Fibroblast of pulmonary artery (primary cell): ENCODE results near the gene KRTAP12-2.

Source experiments
- DNase-seq: peaks from one replicate; pipeline ENCODE4 v3.0.0-alpha.2; 2010; ENCODE audit warnings: low read depth
- H3K4me3 ChIP-seq: replicated peaks from 2 replicates; pipeline ENCODE4 v1.5.1; 2011; ENCODE audit warnings: low read depth, mild to moderate bottlenecking, control low read depth, low read length, moderate library complexity
- CTCF ChIP-seq: IDR thresholded peaks from 2 replicates; pipeline ENCODE4 v1.5.1; 2011; ENCODE audit warnings: mild to moderate bottlenecking, control low read depth, low read length, inconsistent platforms; ENCODE audit errors: missing control alignments

The KRTAP12-2 gene

DNA sequence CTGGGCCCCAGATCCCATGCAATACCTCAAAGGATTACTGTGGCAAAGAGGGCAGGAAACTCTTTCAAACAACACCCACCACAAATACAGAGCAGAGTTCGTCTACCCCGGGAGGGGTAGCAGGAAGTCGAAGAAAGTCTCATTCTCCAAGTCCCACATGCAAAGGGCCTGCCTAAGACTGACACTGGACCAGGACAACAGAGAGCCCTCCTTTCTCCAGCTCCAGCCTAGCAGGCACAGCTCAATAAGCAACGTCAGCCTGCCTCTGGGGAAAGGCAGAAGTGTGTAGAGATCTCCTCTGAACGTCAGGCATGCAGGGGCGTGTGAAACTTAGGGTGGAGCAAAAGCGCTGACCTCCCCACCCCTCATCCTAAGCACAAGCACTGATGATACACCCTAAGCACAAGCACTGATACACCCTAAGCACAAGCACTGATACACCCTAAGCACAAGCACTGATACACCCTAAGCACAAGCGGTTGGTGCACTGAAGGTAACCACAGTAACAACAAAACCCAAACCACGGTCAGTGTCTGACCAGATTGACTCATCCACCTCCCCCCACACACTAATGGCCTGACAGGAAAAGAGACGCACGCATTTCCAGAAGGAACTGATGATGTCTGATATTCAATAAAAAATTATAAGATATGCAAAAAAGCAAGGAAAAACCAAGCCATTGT lies 7.7 kb downstream of the KRTAP12-2 start:
- no peak overlapping the region for H3K4me3 ChIP-seq
- no peak for TF ChIP-seq CTCF
- DNase-seq: no peak

DNA sequence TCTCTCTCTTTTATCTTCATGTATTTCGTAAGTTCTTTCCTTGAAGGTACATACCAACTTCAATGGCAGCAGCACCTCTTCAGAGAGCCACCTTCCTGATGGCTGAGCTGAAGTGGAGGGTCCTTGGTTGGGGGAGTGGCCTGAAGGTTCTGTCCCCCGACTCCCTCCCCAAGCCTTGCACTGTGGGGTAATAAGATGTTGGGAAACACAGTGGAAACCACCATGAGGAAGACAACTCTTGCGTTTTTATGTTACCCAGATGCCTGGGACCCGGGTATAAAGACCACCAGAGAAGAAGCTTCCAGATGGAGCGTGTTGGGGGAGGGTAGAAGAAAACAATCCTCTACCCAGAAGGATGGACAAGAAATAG lies 8.2 kb downstream of the KRTAP12-2 start:
- no peak for TF ChIP-seq CTCF
- no peak overlapping the region for H3K4me3 ChIP-seq
- DNase-seq: no peak

- no peak for TF ChIP-seq CTCF
- no peak for DNase-seq
- H3K4me3 ChIP-seq: no peak within 1 kb of the TSS
Measured at GRCh38 chr21:44657635-44658540, 8.8 kb downstream of the KRTAP12-2 start, which contains the start of gene KRTAP12-3. Gene KRTAP12-3 (plus strand): TSS chr21:44657932. CDS start chr21:44657980, 48 bp downstream.

DNA sequence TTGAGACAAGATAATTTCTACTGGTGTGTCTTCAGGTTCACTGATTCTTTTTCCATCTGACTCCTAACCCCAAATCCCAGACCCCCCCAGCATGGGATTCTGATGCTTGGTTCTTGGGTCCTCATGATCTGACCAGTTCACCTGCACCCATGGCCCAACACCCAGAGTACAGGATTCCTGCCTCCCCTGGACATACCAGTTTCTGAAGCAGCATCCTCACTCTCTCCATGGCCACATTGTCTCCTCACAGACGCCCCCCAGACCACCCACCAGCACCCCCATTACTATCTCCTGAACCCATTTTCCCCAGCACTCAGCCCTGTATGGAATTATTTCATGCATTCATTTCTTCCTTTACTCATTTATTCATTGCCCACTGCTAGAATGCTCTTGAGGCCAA lies 9.9 kb downstream of the KRTAP12-2 start:
- DNase-seq: no peak
- TF ChIP-seq CTCF: no peak
- no peak overlapping the region for H3K4me3 ChIP-seq

DNA sequence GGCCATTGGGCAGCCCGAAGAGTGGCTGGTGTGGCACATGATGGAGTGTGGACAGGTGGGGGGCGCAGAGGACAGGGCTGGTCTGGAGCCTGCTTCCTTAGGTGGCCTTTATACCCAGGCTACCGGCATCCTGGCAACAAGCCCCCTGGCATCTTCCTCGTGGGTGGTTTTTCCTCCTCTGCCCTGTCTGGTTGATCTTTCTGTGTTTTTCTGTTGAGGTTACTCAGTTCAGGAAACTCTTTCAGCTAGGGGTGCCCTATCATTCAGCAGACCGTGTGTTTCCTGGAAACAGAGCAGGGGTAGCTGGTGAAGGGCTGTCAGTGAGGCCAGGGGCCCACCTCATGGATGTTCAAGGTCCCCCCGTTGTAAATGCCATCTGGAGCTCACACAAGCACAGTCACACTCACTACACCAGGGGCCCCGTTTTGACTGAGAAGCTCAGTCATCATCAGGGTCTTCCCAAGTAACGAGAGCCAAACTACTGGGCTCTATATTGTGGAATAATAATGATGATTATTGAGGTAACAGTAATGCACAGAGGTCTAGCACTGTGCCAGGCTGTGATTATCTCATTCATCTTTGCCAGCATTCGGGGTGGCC lies 12.1 kb downstream of the KRTAP12-2 start, which contains the start of gene KRTAP12-4:
Gene KRTAP12-4, minus strand, starts transcription at position 84 of the 600 bp plus-strand sequence. Its CDS starts 45 bp downstream, at position 39.
- no peak for DNase-seq
- no peak for TF ChIP-seq CTCF
- H3K4me3 ChIP-seq: no peak within 1 kb of the TSS

DNA sequence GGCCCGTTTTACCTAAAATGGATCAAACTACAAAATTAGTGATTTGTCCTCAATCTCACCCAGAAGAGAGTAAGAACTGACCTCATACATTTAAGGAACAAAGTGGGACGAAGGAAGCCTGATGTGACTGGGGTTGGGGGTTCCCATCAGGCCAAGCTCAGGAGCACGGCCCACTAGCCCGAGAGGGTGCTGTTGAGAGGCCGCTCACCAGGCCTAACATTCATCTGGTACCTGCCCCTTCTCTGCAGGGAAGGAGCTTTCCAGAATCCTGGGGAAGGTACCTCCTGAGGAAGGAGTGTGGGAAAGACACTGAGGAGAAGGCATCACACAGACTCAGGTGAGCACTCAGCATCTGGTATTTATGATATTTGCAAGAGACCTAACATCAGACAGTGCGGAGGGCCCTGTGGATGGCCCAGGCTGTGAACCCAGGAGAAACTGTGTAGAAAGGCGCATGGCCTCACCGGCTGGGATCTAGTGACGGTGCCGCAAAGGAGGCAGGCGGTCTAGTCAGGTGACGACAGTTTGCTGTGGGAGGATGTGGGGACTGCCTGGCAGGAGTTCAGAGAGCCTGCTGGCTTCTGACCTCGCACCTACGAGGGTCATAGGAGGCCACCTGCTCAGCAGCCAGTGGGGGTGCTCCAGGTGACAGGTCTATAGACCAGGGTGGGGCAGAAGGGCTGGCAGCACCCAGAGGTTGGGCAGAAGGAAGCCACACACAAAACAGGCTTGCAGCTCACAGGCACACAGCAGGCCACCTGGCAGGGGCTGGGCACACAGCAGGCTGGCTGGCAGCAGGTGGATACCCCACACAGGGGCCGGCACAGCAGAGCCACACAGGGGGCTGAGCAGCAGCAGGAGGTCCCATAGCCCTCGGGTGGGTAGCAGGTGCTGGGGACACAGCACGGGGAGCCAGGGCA lies 12.8 kb downstream of the KRTAP12-2 start:
- no peak for DNase-seq
- no peak overlapping the region for H3K4me3 ChIP-seq
- TF ChIP-seq CTCF: no peak
